HPDE6-E6E7 (cell line): Measurements from ENCODE around the gene COL24A1.

Source experiments
- DNase-seq: peaks from one replicate; pipeline ENCODE4 v3.0.0; 2011; ENCODE audit warnings: missing footprints; ENCODE audit errors: extremely low spot score

COL24A1 gene

DNA sequence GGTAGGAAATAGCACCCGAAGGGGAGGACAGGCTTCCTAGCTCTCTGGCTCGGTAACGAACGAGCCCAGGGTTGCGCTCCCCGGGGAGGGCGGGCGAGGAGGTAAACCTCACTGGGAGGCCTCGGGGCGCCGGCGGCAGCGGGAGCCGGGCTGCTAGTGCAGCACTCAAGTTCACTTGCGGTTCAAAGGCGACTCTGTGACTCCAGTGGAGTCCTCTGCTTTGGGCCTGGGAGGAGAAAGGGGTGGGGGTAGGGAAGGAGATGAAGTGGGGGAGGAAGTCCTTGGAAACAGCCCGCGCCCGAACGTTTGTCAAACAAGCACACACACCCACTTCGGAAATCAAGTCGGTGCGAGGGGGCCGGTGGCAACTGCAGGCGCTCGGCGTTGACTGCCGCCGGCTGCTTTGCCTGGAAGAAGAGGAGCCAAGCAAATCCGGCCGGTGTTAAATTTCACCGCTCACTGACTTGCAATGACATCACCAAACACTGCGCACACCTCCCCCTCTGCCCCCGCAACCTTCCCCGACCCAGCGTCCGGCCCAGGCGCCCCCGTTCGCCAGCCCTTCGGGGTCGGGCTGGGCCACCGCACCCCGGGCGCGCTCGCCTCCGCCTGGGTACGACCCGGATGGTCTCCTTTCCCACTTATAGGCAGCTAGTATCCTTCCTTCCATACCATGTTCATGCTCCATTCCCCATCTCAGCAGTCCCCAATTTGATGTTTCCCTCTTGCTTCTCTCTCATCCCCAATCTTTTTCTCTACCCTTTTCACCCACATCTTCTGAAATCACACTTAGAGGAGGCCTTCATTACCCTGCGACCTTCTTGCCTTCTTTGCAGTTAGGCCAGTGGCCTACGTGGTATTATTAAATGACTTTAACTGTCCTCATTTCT, at the start of gene COL24A1:
Gene COL24A1 (minus strand): TSS at position 207 of the 890 bp plus-strand sequence. CDS start 376 bp downstream, outside the sequence.
- no peak for DNase-seq

DNA sequence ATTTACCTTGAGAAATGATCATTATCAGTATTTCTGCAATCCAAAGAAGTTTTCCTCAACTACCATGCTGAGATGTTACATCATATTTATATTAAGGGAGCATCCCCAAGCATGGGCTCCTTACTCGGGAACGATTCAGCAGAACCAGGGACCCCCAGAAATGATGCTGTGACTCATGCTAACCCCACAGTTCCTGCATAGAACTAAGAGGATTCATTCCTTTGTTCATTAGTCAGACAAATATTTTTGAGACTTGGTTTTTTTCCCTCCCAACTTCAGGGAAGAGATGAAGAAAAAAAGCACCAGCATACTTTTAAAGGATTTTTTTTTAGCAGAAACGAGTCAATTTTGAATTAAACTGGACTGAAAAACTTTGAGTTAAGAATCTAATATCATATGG, 49.2 kb upstream of the COL24A1 start:
- no peak for DNase-seq

DNA sequence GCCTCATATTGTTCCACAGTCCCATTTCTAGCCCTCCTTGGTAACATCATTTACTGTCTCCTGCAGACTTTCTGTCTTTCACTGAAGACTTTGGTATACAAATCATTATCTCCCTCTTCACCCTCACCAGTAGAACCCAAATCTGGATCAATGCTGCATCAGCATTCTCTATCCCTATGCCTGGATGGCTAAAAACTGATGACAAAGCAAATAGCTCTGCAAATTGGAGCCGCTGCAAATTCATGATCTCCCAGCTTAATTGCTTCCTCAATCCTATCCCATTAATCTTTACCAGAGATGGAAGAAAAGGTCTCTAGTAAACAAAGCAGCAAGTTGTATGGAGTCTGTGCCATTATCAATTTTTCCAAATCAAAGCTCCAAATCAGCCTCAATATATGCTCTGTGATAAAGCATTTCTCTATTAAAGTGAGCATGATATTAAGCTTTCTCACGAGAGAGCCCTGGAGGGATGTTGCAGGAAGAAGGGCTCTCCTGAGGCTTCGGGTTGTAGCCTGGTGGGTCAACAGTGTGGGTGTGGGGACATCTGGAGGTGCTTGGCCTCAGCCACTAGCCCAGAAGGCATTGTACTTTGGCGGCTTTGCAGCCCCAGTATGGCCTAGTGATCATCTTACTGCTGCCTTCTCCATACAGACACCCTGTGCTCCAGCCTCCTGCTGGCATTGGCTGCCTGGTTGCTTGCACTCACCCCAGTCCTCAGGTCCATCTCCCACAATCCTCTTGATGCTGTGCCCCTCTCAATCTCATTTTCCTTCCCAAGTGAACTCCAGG, 46.2 kb upstream of the COL24A1 start:
- DNase-seq, result no peak

DNA sequence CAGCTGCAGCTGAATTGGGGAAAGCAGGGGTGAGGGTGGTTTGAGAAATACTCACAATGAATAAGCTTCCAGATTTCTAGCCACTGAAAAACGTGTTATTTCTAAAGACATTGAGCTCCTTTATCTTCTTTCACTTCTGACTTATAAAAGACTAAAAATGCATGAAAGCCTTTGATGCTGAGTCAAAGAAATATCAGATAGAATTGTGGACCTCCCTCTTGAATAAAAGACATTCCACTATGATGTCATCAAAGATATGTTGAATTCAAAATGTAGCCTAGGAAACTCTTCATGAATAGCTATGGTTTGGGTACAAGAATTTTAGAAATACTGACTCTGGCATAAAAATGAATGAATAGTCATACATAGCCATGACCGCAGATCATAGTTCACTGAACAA, 44.7 kb upstream of the COL24A1 start:
- no peak for DNase-seq

GRCh38 chr1:86200901-86201300, 44.3 kb upstream of the COL24A1 start:
- DNase-seq, result no peak

- no peak for DNase-seq
These were observed 40.8 kb upstream of the COL24A1 start for GRCh38 chr1:86197206-86197855.

- DNase-seq, result no peak
These were observed 38.7 kb upstream of the COL24A1 start for GRCh38 chr1:86195281-86195680.

- DNase-seq, result no peak
These were observed 38.0 kb upstream of the COL24A1 start for GRCh38 chr1:86194491-86195034.

- no peak for DNase-seq
These were observed 35.8 kb upstream of the COL24A1 start for GRCh38 chr1:86192417-86192816.

GRCh38 chr1:86191958-86192357, 35.4 kb upstream of the COL24A1 start:
- no peak for DNase-seq

- no peak for DNase-seq
These were observed 34.3 kb upstream of the COL24A1 start for GRCh38 chr1:86190873-86191272.

- no peak for DNase-seq
These were observed 27.9 kb upstream of the COL24A1 start for GRCh38 chr1:86184426-86184825.

GRCh38 chr1:86183810-86184209, 27.2 kb upstream of the COL24A1 start:
- DNase-seq, result no peak

DNA sequence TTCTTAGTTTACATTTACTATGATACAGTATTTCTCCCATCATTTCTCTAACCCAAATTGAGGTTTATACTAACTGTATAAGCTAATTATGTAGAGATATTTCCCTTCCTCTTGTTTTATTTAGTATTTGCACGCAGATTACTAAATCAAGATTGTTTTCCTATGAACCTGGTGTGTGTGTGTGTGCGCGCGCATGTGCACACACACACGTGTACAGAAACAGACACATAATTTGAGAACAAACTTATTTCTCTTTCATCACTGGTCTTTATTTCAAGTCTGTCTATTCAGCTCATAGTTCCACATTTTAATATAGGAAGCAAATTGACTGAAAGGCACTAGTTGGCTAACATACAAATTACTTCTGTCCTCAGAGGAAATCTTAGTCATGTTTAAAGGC, 19.7 kb upstream of the COL24A1 start:
- DNase-seq, result no peak

DNA sequence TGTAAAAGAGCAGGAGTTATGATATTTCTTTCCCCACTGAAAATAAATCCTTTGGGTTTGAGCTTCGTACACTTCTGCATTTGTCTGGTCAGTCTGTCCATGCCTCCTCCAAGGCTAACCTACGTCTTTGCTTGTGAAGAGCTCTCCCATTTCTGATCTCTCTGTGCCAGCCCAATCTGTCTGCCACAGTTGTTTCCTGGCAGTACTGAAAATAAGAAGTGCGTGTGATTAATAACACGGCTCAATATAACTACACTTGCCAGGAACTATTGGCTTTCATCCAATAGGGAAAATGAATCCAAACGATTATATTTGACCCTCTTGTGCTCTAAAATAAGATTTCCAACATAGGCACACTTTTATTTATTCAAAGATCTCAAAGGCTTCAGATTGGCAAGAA, 19.2 kb upstream of the COL24A1 start:
- DNase-seq, result no peak

DNA sequence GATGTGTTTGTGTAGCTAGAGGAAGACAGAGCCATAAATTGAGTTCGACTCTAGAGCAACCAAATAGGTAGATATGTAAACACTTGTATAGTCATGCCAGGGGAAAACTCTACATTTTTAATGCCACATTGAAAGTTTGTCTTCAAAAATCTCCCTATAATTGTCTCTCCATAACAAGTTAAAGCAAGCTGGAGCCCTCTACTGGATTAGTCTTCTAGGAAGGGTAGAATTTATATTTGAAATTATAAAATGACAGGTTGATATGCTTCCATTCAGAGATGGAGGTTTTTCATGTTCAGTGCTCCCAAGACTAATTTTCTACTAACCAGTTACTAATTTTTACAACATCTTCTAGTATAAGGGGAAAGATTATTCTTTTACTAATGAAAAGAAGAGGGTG, 13.1 kb upstream of the COL24A1 start:
- DNase-seq, result no peak

DNA sequence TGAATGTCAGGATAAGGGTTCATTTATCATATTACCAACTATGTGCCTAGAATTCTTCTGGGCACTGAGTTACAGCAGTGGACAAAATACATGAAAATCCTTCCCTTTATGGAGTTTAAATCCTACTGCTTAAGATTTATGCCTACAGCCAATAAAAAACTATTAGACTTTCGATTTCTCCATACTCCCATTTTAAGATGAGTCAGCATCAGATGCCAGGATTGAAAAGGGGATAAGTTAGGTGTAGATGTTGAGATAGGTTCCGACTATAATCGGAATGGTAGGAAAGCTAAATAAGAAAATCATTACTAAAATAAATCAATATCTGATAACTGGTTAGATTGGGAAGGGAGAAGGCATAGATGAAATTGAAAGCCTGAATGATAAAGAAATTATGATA, 3.2 kb upstream of the COL24A1 start:
- no peak for DNase-seq

- no peak for DNase-seq
These were observed 586 bp downstream of the COL24A1 start for GRCh38 chr1:86155807-86156565.

GRCh38 chr1:86155051-86155806, 1.3 kb downstream of the COL24A1 start:
- no peak for DNase-seq

- DNase-seq, result peak; percentile 23
These were observed 2.0 kb downstream of the COL24A1 start for GRCh38 chr1:86154571-86155050.
